Upper lobe of right lung (tissue), 1 donor: Measurements from ENCODE around the gene ITIH3. TPM values are rescaled to one million over a fixed set of nuclear protein-coding genes. Genes with fewer than 3 reads are reported as not detected.
A peak's percentile ranks its signal among the peaks of the same experiment; 100 is the strongest.

ENCODE experiments used
- ATAC-seq: fragments of 200-7000 bp; cut with Tn5 transposase; one replicate; pipeline ENCODE4 v1.9.1; 2020; ENCODE audit warnings: mild to moderate bottlenecking, moderate library complexity
- DNase-seq: peaks from one replicate; pipeline ENCODE4 v3.0.0-alpha.2; 2020
- H3K27ac ChIP-seq: fragments of 200-600 bp; one replicate; pipeline ENCODE4 v1.8.0; 2022
- H3K27me3 ChIP-seq: fragments of 200-600 bp; one replicate; pipeline ENCODE4 v1.8.0; 2022; ENCODE audit warnings: mild to moderate bottlenecking
- H3K36me3 ChIP-seq: fragments of 200-600 bp; one replicate; pipeline ENCODE4 v1.8.0; 2022
- H3K4me1 ChIP-seq: fragments of 200-600 bp; one replicate; pipeline ENCODE4 v1.8.0; 2022
- H3K4me3 ChIP-seq: fragments of 200-600 bp; one replicate; pipeline ENCODE4 v1.8.0; 2022; ENCODE audit warnings: mild to moderate bottlenecking
- H3K9me3 ChIP-seq: fragments of 200-600 bp; one replicate; pipeline ENCODE4 v1.8.0; 2022
- CTCF ChIP-seq: fragments of 200-600 bp; IDR thresholded peaks from one replicate; pipeline ENCODE4 v1.8.0; 2022; ENCODE audit warnings: antibody characterized with exemption
- intact Hi-C: fragments of 100-400 bp; cut with DNase I; formaldehyde crosslinking; loops from one replicate; pipeline ENCODE4 v1.11.0; 2022
- total RNA-seq: library from RNA; stranded (reverse); fragmentation: NEBNext Ultra II Directional; extraction: Animal tissue kit (Norgen Biotek cat#: 25700); gene quantifications from one replicate; pipeline ENCODE4 v1.2.1, GENCODE V29; 2021
- donor health status: DM: no; HTN: yes; CAD: no; lungs with severe emphysema.

ITIH3 gene
- total RNA-seq, 1 donor from 2014 or later = 9.5 TPM

- no peak for ATAC-seq
- Histone ChIP-seq H3K4me1 (peaks cover 10% of the 10 kb centered on the region), H3K4me3 (peak within 1 kb of the TSS; percentile 19), H3K36me3 (peaks cover 11% of the 10 kb centered on the region), H3K27ac (peak within 1 kb of the TSS; percentile 24), H3K9me3 (no peaks in the 10 kb centered on the region), H3K27me3 (no peaks in the 10 kb centered on the region)
- TF ChIP-seq CTCF = no peak
- intact Hi-C loops = no loop called here
- no peak for DNase-seq
These were observed 40.4 kb downstream of the ITIH3 start, which contains the start of gene MUSTN1 for GRCh38 chr3:52834871-52835501. Gene MUSTN1 (minus strand): TSS chr3:52835019. CDS start chr3:52834948, 71 bp downstream.

- TF ChIP-seq CTCF = no peak
- Histone ChIP-seq H3K4me3 (no peak overlapping the region), H3K36me3 (peaks cover 19% of the 10 kb centered on the region), H3K9me3 (no peaks in the 10 kb centered on the region), H3K27ac (no peak overlapping the region), H3K27me3 (no peaks in the 10 kb centered on the region), H3K4me1 (peaks cover 10% of the 10 kb centered on the region)
- DNase-seq (no peak), ATAC-seq (no peak)
- intact Hi-C loops = no loop called here
These were observed 41.3 kb downstream of the ITIH3 start for GRCh38 chr3:52835766-52836470.

GRCh38 chr3:52836471-52836845 lies 41.9 kb downstream of the ITIH3 start:
- ATAC-seq (no peak), DNase-seq (no peak)
- Histone ChIP-seq H3K4me3 (no peak overlapping the region), H3K9me3 (no peaks in the 10 kb centered on the region), H3K4me1 (peaks cover 10% of the 10 kb centered on the region), H3K27ac (no peak overlapping the region), H3K36me3 (peaks cover 25% of the 10 kb centered on the region), H3K27me3 (no peaks in the 10 kb centered on the region)
- TF ChIP-seq CTCF = no peak
- intact Hi-C loops = no loop called here

GRCh38 chr3:52836986-52837385 lies 42.4 kb downstream of the ITIH3 start:
- TF ChIP-seq CTCF = no peak

GRCh38 chr3:52838561-52839267 lies 44.1 kb downstream of the ITIH3 start:
- Histone ChIP-seq H3K27ac (no peak overlapping the region), H3K9me3 (no peaks in the 10 kb centered on the region), H3K4me1 (peaks cover 19% of the 10 kb centered on the region), H3K27me3 (no peaks in the 10 kb centered on the region), H3K4me3 (no peak overlapping the region), H3K36me3 (peaks cover 33% of the 10 kb centered on the region)
- no peak for ATAC-seq
- DNase-seq = no peak
- no peak for TF ChIP-seq CTCF
- intact Hi-C loops = no loop called here

More at GRCh38 chr3:52836986-52837385, 42.4 kb downstream of the ITIH3 start:
- intact Hi-C loops = no loop called here
- Histone ChIP-seq H3K27ac (no peak overlapping the region), H3K4me3 (no peak overlapping the region), H3K9me3 (no peaks in the 10 kb centered on the region), H3K27me3 (no peaks in the 10 kb centered on the region), H3K4me1 (peaks cover 10% of the 10 kb centered on the region), H3K36me3 (peaks cover 30% of the 10 kb centered on the region)
- DNase-seq = no peak
- no peak for ATAC-seq
